ENCODE data around the gene RABGAP1L. TPM values are rescaled to one million over a fixed set of nuclear protein-coding genes. Genes with fewer than 3 reads are reported as not detected.

Gene RABGAP1L
- total RNA-seq, 1 donor from 2014 or later: 46.0 TPM

GRCh38 chr1:174996476-174996875, 837.2 kb downstream of the RABGAP1L start:
- Mint-ChIP-seq H3K4me1 (peaks cover 18% of the 10 kb centered on the region), H3K9me3 (no peaks in the 10 kb centered on the region), H3K4me3 (no peak overlapping the region), H3K27me3 (ENCODE audit: insufficient read depth, low read depth) (no peaks in the 10 kb centered on the region), H3K36me3 (peaks cover 2% of the 10 kb centered on the region), H3K27ac (no peak overlapping the region)
- peaks cover 22% of the 10 kb centered on the region for H3K79me2 ChIP-seq (ENCODE audit: low read depth)
- H3K9ac ChIP-seq: no peak overlapping the region
- DNase-seq (ENCODE audit: low spot score): no peak
- H3K4me1 ChIP-seq: peaks cover 7% of the 10 kb centered on the region
- no peaks in the 10 kb centered on the region for H3K27me3 ChIP-seq
- no peak overlapping the region for H3K27ac ChIP-seq
- H3K9me3 ChIP-seq (ENCODE audit: low read depth): no peaks in the 10 kb centered on the region
- H3K4me3 ChIP-seq: no peak overlapping the region
- no peaks in the 10 kb centered on the region for H3K36me3 ChIP-seq
- no peak overlapping the region for H2AFZ ChIP-seq (replicated peaks)
- TF ChIP-seq CTCF (IDR thresholded peaks at IDR 0.05) (no peak), EZH2phosphoT487 (IDR thresholded peaks at IDR 0.05) (no peak), EZH2 (IDR thresholded peaks at IDR 0.05) (no peak)
- peaks cover 9% of the 10 kb centered on the region for H3F3A ChIP-seq (ENCODE audit: low read depth)
- peaks cover 10% of the 10 kb centered on the region for H4K20me1 ChIP-seq (ENCODE audit: low read depth)
- no peak overlapping the region for H3K4me2 ChIP-seq

GRCh38 chr1:174997041-174997440, 837.7 kb downstream of the RABGAP1L start:
- Histone ChIP-seq H3K9me3 (ENCODE audit: low read depth) (no peaks in the 10 kb centered on the region), H3K27me3 (no peaks in the 10 kb centered on the region), H3K4me1 (peaks cover 12% of the 10 kb centered on the region), H2AFZ (replicated peaks) (no peak overlapping the region), H4K20me1 (ENCODE audit: low read depth) (peaks cover 11% of the 10 kb centered on the region), H3K4me2 (no peak overlapping the region), H3F3A (ENCODE audit: low read depth) (peaks cover 9% of the 10 kb centered on the region), H3K4me3 (no peak overlapping the region), H3K79me2 (ENCODE audit: low read depth) (peaks cover 27% of the 10 kb centered on the region), H3K27ac (no peak overlapping the region), H3K9ac (no peak overlapping the region), H3K36me3 (no peaks in the 10 kb centered on the region)
- peaks cover 3% of the 10 kb centered on the region for H3K36me3 Mint-ChIP-seq
- no peak overlapping the region for H3K4me3 Mint-ChIP-seq
- TF ChIP-seq EZH2phosphoT487 (IDR thresholded peaks at IDR 0.05): no peak
- TF ChIP-seq CTCF (IDR thresholded peaks at IDR 0.05): no peak
- no peak for TF ChIP-seq EZH2 (IDR thresholded peaks at IDR 0.05)
- no peaks in the 10 kb centered on the region for H3K27me3 Mint-ChIP-seq (ENCODE audit: insufficient read depth, low read depth)
- no peak for DNase-seq (ENCODE audit: low spot score)
- no peak overlapping the region for H3K27ac Mint-ChIP-seq
- H3K9me3 Mint-ChIP-seq: no peaks in the 10 kb centered on the region
- H3K4me1 Mint-ChIP-seq: peaks cover 21% of the 10 kb centered on the region

- Histone ChIP-seq H3F3A (ENCODE audit: low read depth) (peaks cover 9% of the 10 kb centered on the region), H4K20me1 (ENCODE audit: low read depth) (peaks cover 19% of the 10 kb centered on the region), H2AFZ (replicated peaks) (peak overlapping the region; percentile 91), H3K4me2 (peak overlapping the region; percentile 91), H3K36me3 (no peaks in the 10 kb centered on the region), H3K27ac (peak overlapping the region; percentile 97), H3K9me3 (ENCODE audit: low read depth) (no peaks in the 10 kb centered on the region), H3K9ac (peak overlapping the region; percentile 95), H3K4me3 (peak overlapping the region; percentile 70), H3K4me1 (peaks cover 21% of the 10 kb centered on the region), H3K79me2 (ENCODE audit: low read depth) (peaks cover 44% of the 10 kb centered on the region), H3K27me3 (no peaks in the 10 kb centered on the region)
- Mint-ChIP-seq H3K36me3 (peaks cover 8% of the 10 kb centered on the region), H3K27ac (no peak overlapping the region), H3K27me3 (ENCODE audit: insufficient read depth, low read depth) (no peaks in the 10 kb centered on the region), H3K4me3 (no peak overlapping the region), H3K4me1 (peaks cover 29% of the 10 kb centered on the region), H3K9me3 (no peaks in the 10 kb centered on the region)
- TF ChIP-seq EZH2 (IDR thresholded peaks at IDR 0.05): no peak
- TF ChIP-seq CTCF (IDR thresholded peaks at IDR 0.05): peak; percentile 92
- DNase-seq (ENCODE audit: low spot score): peak; percentile 77
Measured at GRCh38 chr1:174998569-174999215, 839.4 kb downstream of the RABGAP1L start.
